ENCODE results near the gene TNPO1. TPM values are rescaled to one million over a fixed set of nuclear protein-coding genes. Genes with fewer than 3 reads are reported as not detected.

Gene TNPO1
- total and polyA plus RNA-seq, 9 of the 15 experiments (the other 6 are each of a cell fraction or from before 2014, with no cell fraction given) = 20.8 to 176 (median 97.9) TPM

- intact Hi-C loops (cut with micrococcal nuclease) (no loop called here), in situ Hi-C loops (cut with MboI) (no loop called here)
- no peak overlapping the region for H3K4me2 ChIP-seq (ENCODE audit: insufficient read depth, low read length)
- no peak overlapping the region for H3K9ac ChIP-seq (ENCODE audit: insufficient read depth in 1 of 2, low read depth in 2 of 2, low read length in 2 of 2)
- TF ChIP-seq SNRNP70 (optimal IDR thresholded peaks at IDR 0.05; ENCODE audit: low read depth, low read length) = no peak
- TF ChIP-seq POLR2AphosphoS2 (IDR thresholded peaks at IDR 0.05; ENCODE audit: low read length) = no peak
- no peak for TF ChIP-seq SP1 (CRISPR knock-in tag; IDR thresholded peaks at IDR 0.05)
- no peak for TF ChIP-seq PHTF2 (CRISPR knock-in tag; IDR thresholded peaks at IDR 0.05)
- no peak for TF ChIP-seq ZNF395 (CRISPR knock-in tag; IDR thresholded peaks at IDR 0.05)
- TF ChIP-seq ZNF830 (CRISPR knock-in tag; IDR thresholded peaks at IDR 0.05) = no peak
- TF ChIP-seq NCOA1 (IDR thresholded peaks at IDR 0.05; ENCODE audit: low read depth) = no peak
- TF ChIP-seq NR3C1 (CRISPR knock-in tag; IDR thresholded peaks at IDR 0.05) = no peak
- TF ChIP-seq MCM2 (IDR thresholded peaks at IDR 0.05; ENCODE audit: low read depth) = no peak
- no peak for TF ChIP-seq SMAD3 (CRISPR knock-in tag; conservative IDR thresholded peaks at IDR 0.05)
- TF ChIP-seq PTRF (tag; IDR thresholded peaks at IDR 0.05) = no peak
- TF ChIP-seq PATZ1 (CRISPR knock-in tag; IDR thresholded peaks at IDR 0.05; ENCODE audit: borderline replicate concordance) = no peak
- no peak for TF ChIP-seq RNF219 (CRISPR knock-in tag; IDR thresholded peaks at IDR 0.05)
- TF ChIP-seq HLTF (IDR thresholded peaks at IDR 0.05) = no peak
- TF ChIP-seq E2F8 (IDR thresholded peaks at IDR 0.05; ENCODE audit: low read depth, partially characterized antibody) = no peak
- TF ChIP-seq GTF2E2 (tag; IDR thresholded peaks at IDR 0.05) = no peak
- no peak for TF ChIP-seq PRMT5 (CRISPR knock-in tag; IDR thresholded peaks at IDR 0.05)
- no peak overlapping the region for H3K27ac ChIP-seq (ENCODE audit: extremely low read depth, low read depth, low read length)
- no peaks in the 10 kb centered on the region for H4K20me1 ChIP-seq (replicated peaks; ENCODE audit: control insufficient read depth, insufficient read depth, low read length)
- H3K79me2 ChIP-seq (ENCODE audit: control insufficient read depth, insufficient read depth, low read length) = no peaks in the 10 kb centered on the region
- 36% methylated on average over 1 of the region's 1 CpG for WGBS (ENCODE audit: insufficient coverage, low coverage, missing lambda C conversion rate)
- no peaks in the 10 kb centered on the region for H3K27me3 ChIP-seq (ENCODE audit: control insufficient read depth in 2 of 2, insufficient read depth in 2 of 2, low read length in 2 of 2)
- no peaks in the 10 kb centered on the region for H3K36me3 ChIP-seq (ENCODE audit: control insufficient read depth, insufficient read depth, low read length)
- POLR2A ChIA-PET = interaction anchor here (0.6 to 1.2 kb wide), 2 partner anchors 13 to 16 kb away, joined by 5 to 7 read pairs; no protein-coding TSS in a partner anchor
- H3K4me3 ChIP-seq = no peak overlapping the region
- ATAC-seq = no peak; the same call in 2 of the 3 replicates
- H3K9me3 ChIP-seq (replicated peaks; ENCODE audit: control insufficient read depth, insufficient read depth, low read depth, low read length) = no peaks in the 10 kb centered on the region
- H3K4me1 ChIP-seq (replicated peaks in 1 of 2; ENCODE audit: control insufficient read depth in 2 of 2, insufficient read depth in 2 of 2, low read length in 2 of 2) = peaks cover 4 to 9% of the 10 kb centered on the region in 2 experiments; a peak in 3 of 5 replicates
- no TSS peak for BruUV-seq (replicated peaks)
- no peak for DNase-seq (ENCODE audit: extremely low read depth in 1 of 4, low spot score in 3 of 4)
- FAIRE-seq = no peak
- H3K9me1 ChIP-seq (ENCODE audit: control insufficient read depth, insufficient read depth, low read length) = no peaks in the 10 kb centered on the region
- CTCF ChIA-PET (ENCODE audit: low intra/inter-chr PET ratio) = no interaction called here
- H2AFZ ChIP-seq (ENCODE audit: low read depth, low read length) = peak overlapping the region; percentile 66
Measured at GRCh38 chr5:72938206-72938605, 121.7 kb downstream of the TNPO1 start.
